ENCODE results near the gene IRF7. TPM values are rescaled to one million over a fixed set of nuclear protein-coding genes. Genes with fewer than 3 reads are reported as not detected.

The IRF7 gene
- total RNA-seq, 2 donors from 2014 or later = 33.8 to 45.4 TPM

DNA sequence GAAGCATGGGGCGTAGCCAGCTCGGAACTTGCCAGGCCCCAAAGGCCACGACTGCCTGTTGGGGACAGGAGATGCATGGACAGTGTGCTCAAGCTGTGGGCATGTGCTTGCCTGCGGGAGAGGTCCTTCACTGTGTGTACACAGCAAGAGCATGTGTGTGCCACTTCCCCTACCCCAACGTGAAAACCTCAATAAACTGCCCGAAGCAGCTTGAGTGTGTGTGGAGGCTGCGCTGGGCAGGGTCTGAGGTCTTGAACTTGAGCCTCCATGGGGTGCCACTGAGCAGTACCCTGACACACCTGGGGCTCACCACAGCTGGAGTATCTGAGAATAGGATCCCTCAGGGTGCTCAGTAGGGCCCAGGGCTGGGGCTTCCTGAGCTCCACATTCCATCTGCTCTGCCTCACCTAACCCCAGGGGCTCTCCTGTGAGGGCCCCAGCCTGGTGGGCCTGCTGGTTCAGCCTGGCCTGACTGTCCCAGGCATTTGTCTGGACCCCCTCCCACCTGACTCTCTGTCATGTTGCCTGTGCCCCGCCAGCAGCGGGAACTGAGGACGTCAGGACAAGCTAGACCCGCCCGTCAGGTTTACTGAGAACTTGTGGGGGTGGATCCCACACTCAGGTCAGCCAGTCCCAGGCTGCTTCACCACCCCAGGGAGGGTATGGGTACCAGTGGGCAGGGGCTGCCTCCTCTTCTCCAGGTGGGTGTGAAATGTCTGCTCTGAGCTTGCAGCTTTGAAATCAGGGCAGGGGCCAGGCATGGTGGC is 51.8 kb downstream of the IRF7 start:
- Histone ChIP-seq H3K27ac (no peak overlapping the region), H3K36me3 (no peaks in the 10 kb centered on the region), H3K4me1 (ENCODE audit: control insufficient read depth in 1 of 2, low read depth in 2 of 2) (peaks cover 15 to 26% of the 10 kb centered on the region in 2 donors), H3K4me3 (no peak overlapping the region), H3K27me3 (replicated peaks; ENCODE audit: insufficient read depth) (no peaks in the 10 kb centered on the region), H3K9me3 (no peaks in the 10 kb centered on the region)
- TF ChIP-seq, protein P1, sequence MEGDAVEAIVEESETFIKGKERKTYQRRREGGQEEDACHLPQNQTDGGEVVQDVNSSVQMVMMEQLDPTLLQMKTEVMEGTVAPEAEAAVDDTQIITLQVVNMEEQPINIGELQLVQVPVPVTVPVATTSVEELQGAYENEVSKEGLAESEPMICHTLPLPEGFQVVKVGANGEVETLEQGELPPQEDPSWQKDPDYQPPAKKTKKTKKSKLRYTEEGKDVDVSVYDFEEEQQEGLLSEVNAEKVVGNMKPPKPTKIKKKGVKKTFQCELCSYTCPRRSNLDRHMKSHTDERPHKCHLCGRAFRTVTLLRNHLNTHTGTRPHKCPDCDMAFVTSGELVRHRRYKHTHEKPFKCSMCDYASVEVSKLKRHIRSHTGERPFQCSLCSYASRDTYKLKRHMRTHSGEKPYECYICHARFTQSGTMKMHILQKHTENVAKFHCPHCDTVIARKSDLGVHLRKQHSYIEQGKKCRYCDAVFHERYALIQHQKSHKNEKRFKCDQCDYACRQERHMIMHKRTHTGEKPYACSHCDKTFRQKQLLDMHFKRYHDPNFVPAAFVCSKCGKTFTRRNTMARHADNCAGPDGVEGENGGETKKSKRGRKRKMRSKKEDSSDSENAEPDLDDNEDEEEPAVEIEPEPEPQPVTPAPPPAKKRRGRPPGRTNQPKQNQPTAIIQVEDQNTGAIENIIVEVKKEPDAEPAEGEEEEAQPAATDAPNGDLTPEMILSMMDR (IDR thresholded peaks at IDR 0.05) = no peak
- DNase-seq (ENCODE audit: low spot score) (no peak), ATAC-seq (ENCODE audit: insufficient number of reproducible peaks, low FRiP score, low read depth) (no peak)

- TF ChIP-seq, protein P1 (IDR thresholded peaks at IDR 0.05) = no peak
- Histone ChIP-seq H3K27ac (no peak overlapping the region), H3K4me1 (ENCODE audit: control insufficient read depth in 1 of 2, low read depth in 2 of 2) (peaks cover 15 to 24% of the 10 kb centered on the region in 2 donors), H3K36me3 (no peaks in the 10 kb centered on the region), H3K4me3 (no peak overlapping the region), H3K9me3 (no peaks in the 10 kb centered on the region), H3K27me3 (replicated peaks; ENCODE audit: insufficient read depth) (no peaks in the 10 kb centered on the region)
- DNase-seq (ENCODE audit: low spot score) (no peak), ATAC-seq (ENCODE audit: insufficient number of reproducible peaks, low FRiP score, low read depth) (no peak)
These were observed 52.5 kb downstream of the IRF7 start for GRCh38 chr11:563066-563811.

Other genes with a start within 250 kb of the IRF7 start
- gene B4GALNT4, start 246.5 kb downstream of the IRF7 start, total RNA-seq = 1 to 10 TPM in 1 of 2 donors, under 1 TPM in 1; 0.78 to 3.7 TPM
- gene PKP3, start 221.7 kb downstream of the IRF7 start, total RNA-seq = 1 to 10 TPM; 2.0 to 5.9 TPM
- 10 to 100 TPM; 24.9 to 36.8 TPM for gene SIGIRR, start 201.0 kb downstream of the IRF7 start, total RNA-seq
- 1 to 10 TPM in 1 of 2 donors, under 1 TPM in 1; 0.68 to 2.7 TPM for gene ANO9, start 173.9 kb downstream of the IRF7 start, total RNA-seq
- 10 to 100 TPM; 34.0 to 34.7 TPM for gene PTDSS2, start 165.7 kb downstream of the IRF7 start, total RNA-seq
- 100 to 1,000 TPM; 224 to 355 TPM for gene RNH1, start 108.7 kb downstream of the IRF7 start, total RNA-seq
- 10 to 100 TPM; 17.7 to 32.4 TPM for gene HRAS, start 80.4 kb downstream of the IRF7 start, total RNA-seq
- gene LRRC56, start 78.4 kb downstream of the IRF7 start, total RNA-seq = under 1 TPM in 1 of 2 donors, not detected in 1; 0.41 TPM
- gene LMNTD2, start 55.2 kb downstream of the IRF7 start, total RNA-seq = 1 to 10 TPM; 1.1 to 2.7 TPM
- 10 to 100 TPM in 1 of 2 donors, 1 to 10 TPM in 1; 7.3 to 20.6 TPM for gene RASSF7, start 55.0 kb downstream of the IRF7 start, total RNA-seq
- 10 to 100 TPM; 31.3 to 39.6 TPM for gene PHRF1, start 39.5 kb downstream of the IRF7 start, total RNA-seq
- not detected for gene CDHR5, start 9.0 kb upstream of the IRF7 start, total RNA-seq
- not detected for gene SCT, start 11.2 kb upstream of the IRF7 start, total RNA-seq
- under 1 TPM in 1 of 2 donors, not detected in 1; 0.27 TPM for gene DRD4, start 21.3 kb upstream of the IRF7 start, total RNA-seq
- 10 to 100 TPM; 22.1 to 67.0 TPM for gene DEAF1, start 79.3 kb upstream of the IRF7 start, total RNA-seq
- gene TMEM80, start 79.9 kb upstream of the IRF7 start, total RNA-seq = 10 to 100 TPM; 22.4 to 22.5 TPM
- 10 to 100 TPM; 39.6 to 75.9 TPM for gene EPS8L2, start 90.3 kb upstream of the IRF7 start, total RNA-seq
- gene TALDO1, start 131.5 kb upstream of the IRF7 start, total RNA-seq = 100 to 1,000 TPM; 132 to 232 TPM
- gene GATD1, start 161.5 kb upstream of the IRF7 start, total RNA-seq = 10 to 100 TPM; 32.5 to 48.7 TPM
- not detected for gene CEND1, start 174.1 kb upstream of the IRF7 start, total RNA-seq
- 10 to 100 TPM; 10.7 to 16.9 TPM for gene SLC25A22, start 182.3 kb upstream of the IRF7 start, total RNA-seq
- gene PIDD1, start 189.3 kb upstream of the IRF7 start, total RNA-seq = 10 to 100 TPM; 10.9 to 52.0 TPM
- gene RPLP2, start 194.0 kb upstream of the IRF7 start, total RNA-seq = 100 to 1,000 TPM; 170 to 221 TPM
- gene PNPLA2, start 203.0 kb upstream of the IRF7 start, total RNA-seq = 100 to 1,000 TPM; 105 to 115 TPM
- 10 to 100 TPM in 1 of 2 donors, 1 to 10 TPM in 1; 9.6 to 11.6 TPM for gene CRACR2B, start 212.0 kb upstream of the IRF7 start, total RNA-seq
- 1,000 to 10,000 TPM in 1 of 2 donors, 100 to 1,000 TPM in 1; 532 to 1,455 TPM for gene CD151, start 217.0 kb upstream of the IRF7 start, total RNA-seq
- 10 to 100 TPM; 20.8 to 63.0 TPM for gene POLR2L, start 226.6 kb upstream of the IRF7 start, total RNA-seq
- gene TSPAN4, start 226.9 kb upstream of the IRF7 start, total RNA-seq = 100 to 1,000 TPM in 1 of 2 donors, 10 to 100 TPM in 1; 55.5 to 107 TPM

All from thoracic aorta (tissue), 2 donors.